Measurements from ENCODE around the gene DPM1. TPM values are rescaled to one million over a fixed set of nuclear protein-coding genes. Genes with fewer than 3 reads are reported as not detected.

Gene DPM1
- total RNA-seq, 2 donors from 2014 or later = 31.6 to 61.6 TPM

DNA sequence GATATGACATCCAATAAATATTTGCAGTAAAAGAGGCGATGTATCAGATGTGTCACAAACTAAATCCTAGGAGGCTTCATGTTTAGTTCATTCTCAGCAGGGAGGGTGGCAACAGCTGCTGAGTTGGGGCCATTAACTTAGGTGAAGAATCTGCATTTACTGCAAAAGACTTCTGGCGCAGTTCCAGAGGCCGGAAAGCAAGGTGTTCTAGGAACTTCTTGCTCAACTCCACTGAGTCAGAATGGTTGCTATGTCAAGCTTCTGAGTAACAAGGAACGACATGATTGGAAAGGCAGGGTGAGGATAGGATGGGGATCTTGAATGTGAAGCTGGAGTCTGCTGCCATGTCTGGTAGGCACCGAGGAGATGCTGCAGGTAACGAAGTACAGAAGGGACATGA is 38.8 kb downstream of the DPM1 start:
- no peak overlapping the region for H3K4me3 ChIP-seq
- intact Hi-C loops (cut with DNase I) = no loop called here
- TF ChIP-seq POLR2AphosphoS5 (IDR thresholded peaks at IDR 0.05) = no peak
- TF ChIP-seq POLR2A (IDR thresholded peaks at IDR 0.05) = no peak
- TF ChIP-seq, protein P1, sequence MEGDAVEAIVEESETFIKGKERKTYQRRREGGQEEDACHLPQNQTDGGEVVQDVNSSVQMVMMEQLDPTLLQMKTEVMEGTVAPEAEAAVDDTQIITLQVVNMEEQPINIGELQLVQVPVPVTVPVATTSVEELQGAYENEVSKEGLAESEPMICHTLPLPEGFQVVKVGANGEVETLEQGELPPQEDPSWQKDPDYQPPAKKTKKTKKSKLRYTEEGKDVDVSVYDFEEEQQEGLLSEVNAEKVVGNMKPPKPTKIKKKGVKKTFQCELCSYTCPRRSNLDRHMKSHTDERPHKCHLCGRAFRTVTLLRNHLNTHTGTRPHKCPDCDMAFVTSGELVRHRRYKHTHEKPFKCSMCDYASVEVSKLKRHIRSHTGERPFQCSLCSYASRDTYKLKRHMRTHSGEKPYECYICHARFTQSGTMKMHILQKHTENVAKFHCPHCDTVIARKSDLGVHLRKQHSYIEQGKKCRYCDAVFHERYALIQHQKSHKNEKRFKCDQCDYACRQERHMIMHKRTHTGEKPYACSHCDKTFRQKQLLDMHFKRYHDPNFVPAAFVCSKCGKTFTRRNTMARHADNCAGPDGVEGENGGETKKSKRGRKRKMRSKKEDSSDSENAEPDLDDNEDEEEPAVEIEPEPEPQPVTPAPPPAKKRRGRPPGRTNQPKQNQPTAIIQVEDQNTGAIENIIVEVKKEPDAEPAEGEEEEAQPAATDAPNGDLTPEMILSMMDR (IDR thresholded peaks at IDR 0.05) = no peak
- H3K9me3 ChIP-seq = no peaks in the 10 kb centered on the region
- peak; percentile 16 for DNase-seq (ENCODE audit: low spot score)
- no peaks in the 10 kb centered on the region for H3K27me3 ChIP-seq (replicated peaks; ENCODE audit: insufficient read depth)
- no peak overlapping the region for H3K27ac ChIP-seq
- no peaks in the 10 kb centered on the region for H3K36me3 ChIP-seq
- H3K4me1 ChIP-seq (replicated peaks) = no peaks in the 10 kb centered on the region
- 57% methylated on average over 6 of the region's 6 CpGs for WGBS

DNA sequence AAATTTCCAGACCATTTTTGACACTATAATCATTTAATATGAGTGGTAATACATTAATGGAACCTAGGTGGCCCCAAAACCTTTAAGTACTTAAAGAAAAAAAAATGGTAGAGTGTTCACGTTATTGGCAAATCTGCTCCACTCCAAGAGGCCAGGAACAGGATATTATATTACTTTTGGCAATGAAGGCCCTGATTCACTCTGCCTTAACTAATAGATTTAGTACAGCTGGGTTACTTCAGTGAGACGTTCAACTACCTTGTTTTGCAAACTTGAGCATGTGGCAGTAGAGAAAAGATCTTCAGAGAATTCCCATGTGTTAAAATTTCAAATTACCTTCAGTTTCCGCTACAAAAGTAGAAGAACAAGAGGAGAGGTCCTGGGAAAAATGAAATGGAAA is 39.9 kb downstream of the DPM1 start:
- Histone ChIP-seq H3K36me3 (no peaks in the 10 kb centered on the region), H3K27ac (no peak overlapping the region), H3K4me1 (replicated peaks) (no peaks in the 10 kb centered on the region), H3K9me3 (no peaks in the 10 kb centered on the region), H3K4me3 (no peak overlapping the region), H3K27me3 (replicated peaks; ENCODE audit: insufficient read depth) (no peaks in the 10 kb centered on the region)
- TF ChIP-seq, protein P1 (IDR thresholded peaks at IDR 0.05) = no peak
- TF ChIP-seq POLR2AphosphoS5 (IDR thresholded peaks at IDR 0.05) (no peak), POLR2A (IDR thresholded peaks at IDR 0.05) (no peak)
- DNase-seq (ENCODE audit: low spot score) = no peak
- 36% methylated on average over 3 of the region's 3 CpGs for WGBS
- intact Hi-C loops (cut with DNase I) = no loop called here

DNA sequence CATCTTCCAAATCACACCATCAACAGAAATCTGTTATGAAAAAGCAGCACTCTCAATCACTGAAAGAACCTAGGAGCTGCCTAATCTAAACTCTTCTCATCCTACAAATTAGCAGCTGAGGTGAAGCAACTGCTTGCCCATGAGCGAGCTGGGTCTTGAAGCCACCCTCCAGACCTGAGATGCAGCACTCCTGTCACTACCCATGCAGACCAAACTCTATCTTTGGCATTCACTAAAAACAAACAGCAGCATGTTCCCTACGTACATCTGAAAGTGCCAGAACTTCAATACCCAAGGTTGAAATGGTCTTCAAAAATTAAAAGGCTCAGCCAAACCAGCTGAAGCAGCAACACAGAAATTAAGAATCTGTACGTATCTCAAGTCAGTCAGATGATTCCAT is 41.4 kb downstream of the DPM1 start:
- no peaks in the 10 kb centered on the region for H3K4me1 ChIP-seq (replicated peaks)
- TF ChIP-seq POLR2AphosphoS5 (IDR thresholded peaks at IDR 0.05) = no peak
- TF ChIP-seq, protein P1 (IDR thresholded peaks at IDR 0.05) = no peak
- TF ChIP-seq POLR2A (IDR thresholded peaks at IDR 0.05) = no peak
- H3K27ac ChIP-seq = peak overlapping the region in 1 of 2 donors; percentile 3
- H3K27me3 ChIP-seq (replicated peaks; ENCODE audit: insufficient read depth) = no peaks in the 10 kb centered on the region
- no peak overlapping the region for H3K4me3 ChIP-seq
- H3K9me3 ChIP-seq = no peaks in the 10 kb centered on the region
- H3K36me3 ChIP-seq = no peaks in the 10 kb centered on the region
- no peak for DNase-seq (ENCODE audit: low spot score)
- WGBS = 55% methylated on average over 3 of the region's 3 CpGs
- intact Hi-C loops (cut with DNase I) = no loop called here

DNA sequence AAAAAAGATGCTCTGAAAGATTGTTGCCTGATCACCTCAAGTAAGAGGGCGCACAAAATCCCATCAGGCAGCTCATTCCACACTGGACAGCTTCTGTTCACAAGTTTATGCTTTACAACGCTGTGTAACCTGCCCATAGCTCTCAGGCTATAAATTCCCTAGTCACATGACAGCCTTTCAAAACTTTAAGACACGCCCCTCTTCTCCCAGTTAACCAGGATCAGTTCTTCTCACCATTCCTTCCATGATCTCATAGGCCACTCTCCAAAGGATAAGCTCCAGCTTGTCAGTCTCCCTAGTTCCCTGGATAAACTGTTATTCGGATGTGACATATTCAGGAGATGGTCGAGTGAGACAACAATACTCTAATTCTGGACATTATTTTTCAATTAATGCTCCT is 42.1 kb downstream of the DPM1 start:
- H3K36me3 ChIP-seq = no peaks in the 10 kb centered on the region
- no peaks in the 10 kb centered on the region for H3K27me3 ChIP-seq (replicated peaks; ENCODE audit: insufficient read depth)
- peak; percentile 24 for DNase-seq (ENCODE audit: low spot score)
- no peaks in the 10 kb centered on the region for H3K9me3 ChIP-seq
- 28% methylated on average over 5 of the region's 5 CpGs for WGBS
- H3K4me3 ChIP-seq = no peak overlapping the region
- H3K27ac ChIP-seq = peak overlapping the region in 1 of 2 donors; percentile 3
- intact Hi-C loops (cut with DNase I) = no loop called here
- H3K4me1 ChIP-seq (replicated peaks) = no peaks in the 10 kb centered on the region
- TF ChIP-seq POLR2A (IDR thresholded peaks at IDR 0.05) = no peak
- TF ChIP-seq POLR2AphosphoS5 (IDR thresholded peaks at IDR 0.05) = peak; percentile 36
- TF ChIP-seq, protein P1 (IDR thresholded peaks at IDR 0.05) = no peak

DNA sequence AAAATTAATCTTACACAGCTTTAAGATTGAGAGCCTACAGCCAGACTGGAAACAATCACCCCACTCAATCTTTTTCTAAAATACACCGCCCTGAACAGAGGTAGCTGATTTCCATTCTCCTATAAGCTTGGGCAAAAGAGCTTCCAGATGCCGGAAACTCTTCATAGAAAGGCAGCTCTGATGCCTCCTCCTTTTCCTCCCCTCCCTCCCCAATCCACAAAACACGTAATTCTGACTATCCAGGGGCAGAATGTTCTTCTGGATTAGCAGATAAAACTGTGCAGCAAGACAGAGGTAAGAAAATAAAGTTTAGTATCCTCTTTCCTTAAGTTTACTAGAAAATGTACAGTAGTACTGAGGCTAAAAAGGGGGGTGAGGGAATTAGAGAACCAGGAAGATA is 42.9 kb downstream of the DPM1 start:
- DNase-seq (ENCODE audit: low spot score) = no peak
- TF ChIP-seq POLR2AphosphoS5 (IDR thresholded peaks at IDR 0.05) = no peak
- TF ChIP-seq, protein P1 (IDR thresholded peaks at IDR 0.05) = no peak
- no peak for TF ChIP-seq POLR2A (IDR thresholded peaks at IDR 0.05)
- 24% methylated on average over 3 of the region's 3 CpGs for WGBS

More for the DNA sequence above, 42.9 kb downstream of the DPM1 start:
- intact Hi-C loops (cut with DNase I) = no loop called here
- H3K9me3 ChIP-seq = no peaks in the 10 kb centered on the region
- no peak overlapping the region for H3K4me3 ChIP-seq
- H3K4me1 ChIP-seq (replicated peaks) = no peaks in the 10 kb centered on the region
- H3K36me3 ChIP-seq = no peaks in the 10 kb centered on the region
- no peak overlapping the region for H3K27ac ChIP-seq
- H3K27me3 ChIP-seq (replicated peaks; ENCODE audit: insufficient read depth) = no peaks in the 10 kb centered on the region
